IPS-18a (cell line): Measurements from ENCODE around the gene SRRM3.
"Not testable (repeated sequence)": the region's sequence is repeated elsewhere in the genome, so short reads cannot be mapped to it uniquely, and the experiment has no call there.

Source experiments
- H3K27ac ChIP-seq: one replicate; pipeline ENCODE4 v1.5.1; 2013; ENCODE audit warnings: low read length
- H3K27me3 ChIP-seq: one replicate; pipeline ENCODE4 v1.6.1; 2013; ENCODE audit warnings: mild to moderate bottlenecking, low read length; ENCODE audit not compliant: control insufficient read depth, insufficient read depth
- H3K36me3 ChIP-seq: one replicate; pipeline ENCODE4 v1.6.1; 2013; ENCODE audit warnings: low read depth, low read length; ENCODE audit not compliant: control insufficient read depth
- H3K4me1 ChIP-seq: one replicate; pipeline ENCODE4 v1.6.1; 2013; ENCODE audit warnings: low read depth, low read length; ENCODE audit not compliant: control insufficient read depth
- H3K4me3 ChIP-seq: one replicate; pipeline ENCODE4 v1.5.1; 2013; ENCODE audit warnings: low read length
- H3K9ac ChIP-seq: one replicate; pipeline ENCODE4 v1.6.1; 2013; ENCODE audit warnings: mild to moderate bottlenecking, low read length, moderate library complexity
- H3K9me3 ChIP-seq: one replicate; pipeline ENCODE4 v1.6.1; 2013; ENCODE audit warnings: low read depth, low read length; ENCODE audit not compliant: control insufficient read depth

SRRM3 gene

DNA sequence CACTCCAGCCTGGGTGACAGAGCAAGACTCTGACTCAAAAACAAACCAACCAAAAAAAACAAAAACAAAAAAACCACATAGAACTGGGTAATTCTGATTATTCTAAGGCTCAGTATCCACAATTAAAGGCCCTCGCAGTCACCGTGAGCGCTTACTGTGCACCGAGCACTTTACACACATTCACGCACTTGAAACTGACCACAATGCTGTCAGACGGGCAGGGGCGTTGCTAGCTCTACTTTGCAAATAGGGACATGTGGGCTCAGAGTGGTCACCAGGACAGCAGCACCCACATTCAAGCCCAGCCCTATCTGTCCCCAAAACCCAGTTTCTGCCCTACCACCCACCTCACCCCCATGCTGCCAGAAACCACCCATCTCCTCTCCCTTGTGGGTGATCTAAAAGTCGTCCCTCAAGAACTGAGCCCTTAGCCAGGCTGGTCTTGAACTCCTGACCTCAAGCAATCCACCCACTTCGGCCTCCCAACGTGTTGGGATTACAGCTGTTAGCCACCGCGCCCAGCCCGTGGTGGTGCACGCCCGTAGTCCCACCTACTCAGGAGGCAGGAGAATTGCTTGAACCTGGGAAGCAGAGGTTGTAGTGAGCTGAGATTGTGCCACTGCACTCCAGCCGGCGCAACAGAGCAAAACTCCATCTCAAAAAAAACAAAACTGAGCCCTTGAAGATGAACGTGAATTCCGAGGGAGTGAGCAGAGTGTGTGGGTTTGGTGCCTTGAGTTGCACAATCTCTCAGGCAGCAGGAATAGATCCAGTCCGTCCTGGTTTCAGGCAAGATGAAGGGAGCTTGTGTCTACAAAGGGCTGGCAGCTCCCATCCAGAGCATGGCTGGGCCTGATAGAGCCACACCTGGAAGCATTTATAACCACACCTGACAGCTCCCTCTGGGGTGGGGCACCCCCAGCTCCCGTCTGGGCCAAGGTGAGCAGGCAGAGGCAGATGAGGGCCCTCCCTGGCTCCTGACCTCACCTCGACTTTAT, 95.3 kb downstream of the SRRM3 start:
- no peaks in the 10 kb centered on the region for H3K36me3 ChIP-seq
- no peak overlapping the region for H3K9ac ChIP-seq
- H3K4me1 ChIP-seq = peaks cover 4% of the 10 kb centered on the region
- no peaks in the 10 kb centered on the region for H3K9me3 ChIP-seq
- peaks cover 10% of the 10 kb centered on the region for H3K27me3 ChIP-seq
- no peak overlapping the region for H3K27ac ChIP-seq
- H3K4me3 ChIP-seq = no peak overlapping the region

DNA sequence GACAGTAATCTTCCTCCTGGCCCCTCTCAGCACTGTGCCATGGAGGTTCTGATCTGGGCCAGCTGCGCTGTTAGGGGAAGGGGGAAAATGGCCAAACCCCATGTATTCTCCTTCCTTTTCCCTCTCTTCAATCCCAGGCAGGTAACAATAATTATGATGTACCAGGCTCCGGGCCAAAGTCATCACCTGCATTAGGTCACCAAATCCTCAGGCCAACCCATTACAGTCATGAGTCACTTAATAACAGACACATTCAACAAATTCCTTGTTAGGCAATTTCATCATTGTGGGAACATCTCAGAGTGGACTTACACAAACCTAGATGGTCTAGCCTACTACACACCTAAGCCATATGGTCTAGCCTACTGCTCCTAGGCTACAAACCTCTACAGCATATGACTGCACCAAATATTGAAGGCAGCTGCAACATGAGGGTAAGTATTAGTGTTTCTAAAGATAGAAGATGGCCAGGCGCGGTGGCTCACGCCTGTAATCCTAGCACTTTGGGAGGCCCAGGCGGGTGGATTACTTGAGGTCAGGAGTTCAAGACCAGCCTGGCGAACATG, 98.6 kb downstream of the SRRM3 start:
- Histone ChIP-seq H3K4me1 (peaks cover 7% of the 10 kb centered on the region), H3K9ac (no peak overlapping the region), H3K4me3 (no peak overlapping the region), H3K36me3 (no peaks in the 10 kb centered on the region), H3K27me3 (peaks cover 14% of the 10 kb centered on the region), H3K27ac (no peak overlapping the region), H3K9me3 (no peaks in the 10 kb centered on the region)

DNA sequence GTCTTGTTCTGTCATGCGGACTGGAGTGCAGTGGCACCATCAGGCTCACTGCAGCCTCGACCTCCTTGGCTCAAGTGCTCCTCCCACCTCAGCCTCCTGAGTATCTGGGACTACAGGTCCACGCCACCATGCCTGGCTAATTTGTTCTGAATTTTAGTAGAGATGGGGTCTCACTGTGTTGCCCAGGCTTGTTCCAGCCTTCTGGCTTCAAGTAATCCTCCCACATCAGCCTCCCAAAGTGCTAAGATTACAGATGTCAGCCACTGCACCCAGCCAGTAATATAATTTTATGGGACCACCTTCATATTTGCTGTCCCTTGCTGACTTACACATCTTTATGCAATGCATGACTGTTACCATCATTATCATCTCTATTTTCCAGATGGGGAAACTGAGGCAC, 99.3 kb downstream of the SRRM3 start:
- Histone ChIP-seq H3K4me3 (no peak overlapping the region), H3K27me3 (peaks cover 14% of the 10 kb centered on the region), H3K9me3 (no peaks in the 10 kb centered on the region), H3K4me1 (peaks cover 7% of the 10 kb centered on the region), H3K36me3 (no peaks in the 10 kb centered on the region), H3K27ac (no peak overlapping the region), H3K9ac (no peak overlapping the region)

DNA sequence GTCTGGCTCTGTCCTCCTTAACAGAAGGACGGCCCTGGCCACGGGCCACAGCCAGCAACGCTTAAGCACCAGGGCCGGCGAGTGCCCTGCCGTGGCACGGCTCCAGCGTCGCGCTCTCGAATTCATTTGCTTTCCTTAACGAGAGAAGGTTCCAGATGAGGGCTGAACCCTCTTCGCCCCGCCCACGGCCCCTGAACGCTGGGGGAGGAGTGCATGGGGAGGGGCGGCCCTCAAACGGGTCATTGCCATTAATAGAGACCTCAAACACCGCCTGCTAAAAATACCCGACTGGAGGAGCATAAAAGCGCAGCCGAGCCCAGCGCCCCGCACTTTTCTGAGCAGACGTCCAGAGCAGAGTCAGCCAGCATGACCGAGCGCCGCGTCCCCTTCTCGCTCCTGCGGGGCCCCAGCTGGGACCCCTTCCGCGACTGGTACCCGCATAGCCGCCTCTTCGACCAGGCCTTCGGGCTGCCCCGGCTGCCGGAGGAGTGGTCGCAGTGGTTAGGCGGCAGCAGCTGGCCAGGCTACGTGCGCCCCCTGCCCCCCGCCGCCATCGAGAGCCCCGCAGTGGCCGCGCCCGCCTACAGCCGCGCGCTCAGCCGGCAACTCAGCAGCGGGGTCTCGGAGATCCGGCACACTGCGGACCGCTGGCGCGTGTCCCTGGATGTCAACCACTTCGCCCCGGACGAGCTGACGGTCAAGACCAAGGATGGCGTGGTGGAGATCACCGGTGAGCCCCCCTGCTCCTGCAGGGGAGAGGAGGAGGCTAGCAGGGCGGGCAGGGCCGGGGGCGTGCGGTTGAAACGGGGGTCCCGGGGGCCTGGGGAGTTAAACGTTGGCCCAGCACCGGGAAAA, 100.9 kb downstream of the SRRM3 start, which contains the start of gene HSPB1:
TSS of gene HSPB1 (plus strand) at position 327 of the 855 bp plus-strand sequence. CDS start at position 367, 40 bp downstream.
- Histone ChIP-seq H3K36me3 (no peaks in the 10 kb centered on the region), H3K4me3 (peak within 1 kb of the TSS; percentile 68), H3K27ac (no peak within 1 kb of the TSS), H3K4me1 (peaks cover 7% of the 10 kb centered on the region), H3K27me3 (peaks cover 14% of the 10 kb centered on the region), H3K9ac (peak within 1 kb of the TSS; percentile 28), H3K9me3 (no peaks in the 10 kb centered on the region)

DNA sequence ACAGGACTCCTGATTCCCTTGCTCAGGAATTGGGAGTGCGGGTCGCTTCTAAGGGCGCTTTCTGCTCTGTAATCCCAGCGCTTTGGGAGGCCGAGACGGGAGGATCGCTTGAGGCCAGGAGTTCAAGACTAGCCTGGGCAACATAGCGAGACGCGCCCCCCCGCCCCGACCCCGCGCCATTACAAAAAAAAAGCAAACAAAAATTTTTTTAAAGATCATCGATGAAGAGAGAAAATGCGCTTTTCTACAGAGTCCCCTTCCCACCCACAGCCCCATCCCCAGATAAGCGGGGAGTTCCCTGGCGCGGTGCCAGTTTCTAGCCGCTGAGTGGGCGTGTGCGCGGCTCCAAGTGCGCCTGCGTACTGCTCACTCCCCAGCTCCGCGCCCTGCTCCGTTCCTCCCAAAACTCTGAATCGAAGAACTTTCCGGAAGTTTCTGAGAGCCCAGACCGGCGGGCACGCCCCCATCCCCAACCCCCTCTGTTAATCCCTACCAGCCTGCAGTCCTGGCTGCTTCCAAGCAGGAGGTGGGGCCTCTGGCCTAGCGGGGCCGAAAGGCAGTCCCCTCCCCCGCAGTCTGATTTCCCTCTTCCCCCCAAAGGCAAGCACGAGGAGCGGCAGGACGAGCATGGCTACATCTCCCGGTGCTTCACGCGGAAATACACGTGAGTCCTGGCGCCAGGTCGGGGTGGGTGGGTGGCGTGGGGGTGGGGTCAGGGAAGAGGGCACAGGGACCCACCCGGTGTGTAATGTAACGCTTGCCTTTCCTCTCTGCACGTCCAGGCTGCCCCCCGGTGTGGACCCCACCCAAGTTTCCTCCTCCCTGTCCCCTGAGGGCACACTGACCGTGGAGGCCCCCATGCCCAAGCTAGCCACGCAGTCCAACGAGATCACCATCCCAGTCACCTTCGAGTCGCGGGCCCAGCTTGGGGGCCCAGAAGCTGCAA, 101.8 kb downstream of the SRRM3 start:
- Histone ChIP-seq H3K4me3 (peak overlapping the region; percentile 68), H3K27me3 (peaks cover 14% of the 10 kb centered on the region), H3K4me1 (peaks cover 7% of the 10 kb centered on the region), H3K36me3 (no peaks in the 10 kb centered on the region), H3K27ac (peak overlapping the region; percentile 22), H3K9ac (peak overlapping the region; percentile 56), H3K9me3 (no peaks in the 10 kb centered on the region)

DNA sequence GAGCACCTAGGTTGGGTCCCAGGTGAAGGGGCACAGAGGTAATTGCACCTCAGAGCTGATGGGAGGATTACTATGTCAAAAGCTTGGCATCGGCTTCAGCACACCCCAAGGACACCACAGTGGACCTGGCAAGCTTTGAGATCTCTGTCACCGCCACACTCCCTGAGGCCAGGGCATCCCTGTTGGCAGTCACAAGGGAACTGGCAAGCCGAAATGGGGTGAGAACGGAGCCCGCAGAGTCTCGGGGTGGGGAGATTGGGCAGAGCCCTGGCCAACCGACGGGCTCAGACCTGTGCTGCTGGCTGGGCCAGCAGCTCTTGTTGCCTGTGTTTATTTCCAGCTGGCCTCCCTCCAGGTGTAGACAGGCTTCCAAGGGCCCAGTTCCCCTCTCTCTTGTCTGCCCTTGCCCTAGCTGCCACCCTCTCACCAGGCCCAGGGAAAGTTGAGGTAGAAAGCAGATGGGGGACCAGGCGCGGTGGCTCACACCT, 103.2 kb downstream of the SRRM3 start:
- peaks cover 14% of the 10 kb centered on the region for H3K27me3 ChIP-seq
- H3K36me3 ChIP-seq = no peaks in the 10 kb centered on the region
- H3K4me3 ChIP-seq = no peak overlapping the region
- H3K4me1 ChIP-seq = peaks cover 7% of the 10 kb centered on the region
- no peak overlapping the region for H3K9ac ChIP-seq
- no peak overlapping the region for H3K27ac ChIP-seq
- no peaks in the 10 kb centered on the region for H3K9me3 ChIP-seq

DNA sequence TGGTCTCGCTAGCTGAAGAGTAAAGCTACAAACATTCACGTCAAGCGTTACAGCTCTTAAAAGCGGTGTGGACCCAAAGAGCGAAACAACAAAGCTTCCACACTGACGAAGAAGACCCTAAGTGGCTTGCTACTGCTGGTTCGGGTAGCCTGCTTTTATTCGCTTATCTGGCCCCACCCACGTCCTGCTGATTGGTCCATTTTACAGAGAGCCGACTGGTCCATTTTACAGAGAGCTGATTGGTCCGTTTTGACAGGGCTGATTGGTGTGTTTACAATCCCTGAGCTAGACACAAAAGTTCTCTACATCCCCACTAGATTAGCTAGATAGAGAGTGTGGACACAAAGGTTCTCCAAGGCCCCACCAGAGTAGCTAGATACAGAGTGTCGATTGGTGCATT, 107.2 kb downstream of the SRRM3 start:
- not testable (repeated sequence) for H3K9ac ChIP-seq, H3K4me1 ChIP-seq, H3K27ac ChIP-seq, H3K4me3 ChIP-seq, H3K36me3 ChIP-seq, H3K9me3 ChIP-seq, H3K27me3 ChIP-seq

DNA sequence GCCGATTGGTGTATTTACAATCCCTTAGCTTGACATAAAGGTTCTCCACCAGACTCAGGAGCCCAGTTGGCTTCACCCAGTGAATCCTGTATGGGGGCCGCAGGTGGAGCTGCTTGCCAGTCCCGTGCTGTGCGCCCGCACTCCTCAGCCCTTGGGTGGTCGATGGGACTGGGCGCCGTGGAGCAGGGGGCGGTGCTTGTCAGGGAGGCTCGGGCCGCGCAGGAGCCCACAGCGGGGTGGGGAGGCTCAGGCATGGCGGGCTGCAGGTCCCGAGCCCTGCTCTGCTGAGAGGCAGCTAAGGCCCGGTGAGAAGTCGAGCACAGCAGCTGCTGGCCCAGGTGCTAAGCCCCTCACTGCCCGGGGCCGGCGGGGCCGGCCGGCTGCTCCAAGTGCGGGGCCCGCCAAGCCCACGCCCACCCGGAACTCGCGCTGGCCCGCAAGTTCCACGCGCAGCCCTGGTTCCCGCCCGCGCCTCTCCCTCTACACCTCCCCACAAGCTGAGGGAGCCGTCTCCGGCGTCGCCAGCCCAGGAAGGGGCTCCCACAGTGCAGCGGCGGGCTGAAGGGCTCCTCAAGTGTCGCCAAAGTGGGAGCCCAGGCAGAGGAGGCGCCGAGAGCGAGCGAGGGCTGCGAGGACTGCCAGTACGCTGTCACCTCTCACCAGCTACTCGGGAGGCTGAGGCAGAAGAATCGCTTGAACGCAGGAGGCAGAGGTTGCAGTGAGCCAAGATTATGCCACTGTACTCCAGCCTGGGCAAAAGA, 107.8 kb downstream of the SRRM3 start:
- not testable (repeated sequence) for H3K4me1 ChIP-seq, H3K4me3 ChIP-seq, H3K27ac ChIP-seq, H3K9me3 ChIP-seq, H3K27me3 ChIP-seq, H3K9ac ChIP-seq, H3K36me3 ChIP-seq

DNA sequence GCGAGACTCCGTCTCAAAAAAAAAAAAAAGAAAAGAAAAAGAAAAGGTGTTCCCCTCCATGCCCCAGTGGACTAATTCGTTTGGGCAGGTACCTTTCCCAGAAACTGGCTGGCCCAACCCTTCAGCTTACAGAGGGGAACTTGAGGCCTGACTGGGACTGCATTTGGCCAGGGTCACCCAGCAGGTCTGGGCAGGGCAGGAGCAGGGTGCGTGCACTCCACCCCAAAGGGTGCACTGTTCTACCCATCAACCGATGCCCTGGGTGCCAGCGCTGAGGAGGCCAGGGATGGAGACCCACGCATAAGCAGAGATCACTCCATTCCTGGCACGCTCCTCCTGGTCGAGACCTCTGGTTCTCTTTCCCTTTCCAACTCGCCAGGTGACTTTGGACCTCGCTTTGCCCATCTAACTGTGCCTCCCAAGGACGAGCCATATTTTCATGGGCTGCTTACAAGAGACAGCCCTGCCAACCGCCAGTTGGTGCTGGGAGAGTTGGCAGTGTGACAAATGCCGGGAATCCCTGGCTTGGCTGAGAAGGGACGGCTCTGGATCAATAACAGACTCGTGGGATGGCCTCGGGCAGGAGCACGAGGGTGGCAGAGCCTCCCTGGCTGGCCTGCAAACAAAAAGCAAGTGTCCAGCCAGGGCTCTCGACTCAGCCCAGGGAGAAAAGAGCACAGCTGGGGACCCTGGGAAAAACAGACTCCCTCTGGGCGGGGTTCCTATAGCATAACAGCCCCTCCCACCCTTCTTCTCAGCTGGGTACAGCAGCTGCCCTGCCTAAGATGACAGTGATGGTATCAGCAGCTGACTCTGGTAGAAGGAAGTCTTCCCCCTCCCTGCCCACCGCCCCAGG, 108.6 kb downstream of the SRRM3 start:
- H3K27me3 ChIP-seq = no peaks in the 10 kb centered on the region
- H3K36me3 ChIP-seq = no peaks in the 10 kb centered on the region
- no peaks in the 10 kb centered on the region for H3K4me1 ChIP-seq
- no peaks in the 10 kb centered on the region for H3K9me3 ChIP-seq
- no peak overlapping the region for H3K27ac ChIP-seq
- H3K9ac ChIP-seq = no peak overlapping the region
- no peak overlapping the region for H3K4me3 ChIP-seq
